ENCODE data around the gene ROBO1.
"Not testable (repeated sequence)": the region's sequence is repeated elsewhere in the genome, so short reads cannot be mapped to it uniquely, and the experiment has no call there.

ROBO1 gene

DNA sequence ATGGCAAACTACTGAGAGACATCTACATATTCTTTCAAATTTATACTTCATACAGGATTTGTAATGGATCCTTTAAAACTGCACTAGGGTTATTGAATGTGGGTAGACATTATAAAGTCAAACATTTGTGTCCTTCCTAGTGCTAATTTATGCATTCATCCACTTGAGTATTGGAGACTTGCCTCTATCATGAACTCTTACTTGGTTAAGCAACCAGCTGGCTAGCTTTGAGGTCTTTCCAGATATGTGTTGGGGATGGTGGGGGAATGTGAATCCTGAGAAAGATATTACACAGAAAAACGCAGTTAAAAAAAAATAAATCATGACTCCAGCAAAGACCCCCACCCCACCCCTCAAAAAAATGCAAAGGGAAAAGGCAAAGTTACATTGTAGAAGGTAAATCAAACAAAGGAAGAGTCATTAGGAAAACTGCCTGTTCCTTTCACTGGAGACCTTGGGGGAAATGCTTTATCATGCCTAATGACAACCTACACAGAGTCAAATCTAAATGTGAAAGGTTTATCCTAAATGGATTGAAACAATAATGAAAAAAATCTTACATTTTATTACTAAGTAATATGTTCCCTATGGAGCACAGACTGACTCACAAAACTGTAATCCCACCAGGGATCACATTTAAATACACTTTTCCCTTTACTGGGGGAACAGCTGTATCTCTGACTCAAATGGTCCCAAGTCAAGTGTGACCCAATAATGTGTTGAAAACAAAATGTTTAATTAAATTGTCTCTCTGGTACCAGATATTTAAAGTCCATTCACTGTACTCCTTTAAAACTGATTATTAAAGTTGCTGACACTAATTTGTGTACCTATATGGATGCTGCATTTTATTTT, 522.3 kb downstream of the ROBO1 start:
- DNase-seq (ENCODE audit: low spot score): no peak

- DNase-seq (ENCODE audit: low spot score): no peak
These were observed 531.3 kb downstream of the ROBO1 start for GRCh38 chr3:79236496-79236895.

- DNase-seq (ENCODE audit: low spot score): no peak
These were observed 534.3 kb downstream of the ROBO1 start for GRCh38 chr3:79233431-79234060.

- no peak for DNase-seq (ENCODE audit: low spot score)
These were observed 537.5 kb downstream of the ROBO1 start for GRCh38 chr3:79230266-79230665.

GRCh38 chr3:79217096-79217495, 550.7 kb downstream of the ROBO1 start:
- DNase-seq (ENCODE audit: low spot score): no peak

- DNase-seq (ENCODE audit: low spot score): no peak
These were observed 552.5 kb downstream of the ROBO1 start for GRCh38 chr3:79215286-79215685.

- no peak for DNase-seq (ENCODE audit: low spot score)
These were observed 556.0 kb downstream of the ROBO1 start for GRCh38 chr3:79211586-79212359.

GRCh38 chr3:79204351-79204750, 563.4 kb downstream of the ROBO1 start:
- no peak for DNase-seq (ENCODE audit: low spot score)

GRCh38 chr3:79203144-79203519, 564.7 kb downstream of the ROBO1 start:
- DNase-seq (ENCODE audit: low spot score): no peak

DNA sequence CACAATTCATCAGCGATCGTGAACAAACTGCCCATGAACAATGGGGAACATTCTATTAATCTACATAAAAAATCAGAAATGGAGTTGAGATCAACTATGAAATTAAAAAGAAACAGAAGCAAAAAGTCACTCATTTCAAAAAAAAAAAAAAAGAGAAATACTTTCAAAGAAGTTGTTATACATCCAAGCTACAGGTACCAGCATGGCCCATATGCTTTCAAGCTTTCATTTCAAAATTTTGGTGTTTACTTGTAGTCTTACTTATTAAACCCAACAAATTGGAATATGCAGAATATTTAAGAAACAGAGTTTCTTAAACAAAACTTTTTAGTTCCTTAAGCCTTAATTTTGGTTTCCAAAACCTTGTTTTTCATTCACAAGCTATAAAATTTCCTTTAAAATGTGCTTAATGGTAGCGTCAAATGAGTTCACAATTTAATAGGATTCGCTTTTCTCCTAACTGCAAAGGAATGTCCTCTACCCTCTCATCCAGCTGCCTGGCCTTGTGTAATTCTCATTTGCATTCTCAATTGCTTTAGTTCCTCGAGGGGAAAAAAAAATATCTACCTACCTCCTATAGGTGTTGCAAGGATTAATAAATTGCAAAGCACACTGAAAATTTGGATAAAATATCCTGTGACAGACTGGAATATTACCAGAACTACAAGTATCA, 565.2 kb downstream of the ROBO1 start:
- DNase-seq (ENCODE audit: low spot score): no peak

DNA sequence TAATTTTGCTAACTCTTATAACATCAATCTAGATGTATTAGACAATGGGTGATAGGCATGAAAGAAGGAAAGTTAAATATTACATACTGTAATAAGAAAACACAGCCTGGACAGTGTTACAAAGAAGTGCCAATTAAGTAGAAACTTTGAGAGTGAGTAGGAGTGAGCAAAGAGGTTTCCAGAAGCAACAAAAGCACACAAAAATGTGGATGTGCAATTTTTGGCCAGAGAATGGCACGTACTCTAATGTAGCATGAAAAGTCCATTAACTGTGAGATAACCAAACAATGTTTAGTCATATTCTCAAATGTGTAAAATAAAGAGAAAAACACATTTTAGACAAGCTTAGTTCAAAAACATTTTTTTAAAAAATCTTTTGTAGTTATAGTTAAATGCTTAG, 567.3 kb downstream of the ROBO1 start:
- no peak for DNase-seq (ENCODE audit: low spot score)

- DNase-seq (ENCODE audit: low spot score): no peak
These were observed 567.8 kb downstream of the ROBO1 start for GRCh38 chr3:79199966-79200365.

DNA sequence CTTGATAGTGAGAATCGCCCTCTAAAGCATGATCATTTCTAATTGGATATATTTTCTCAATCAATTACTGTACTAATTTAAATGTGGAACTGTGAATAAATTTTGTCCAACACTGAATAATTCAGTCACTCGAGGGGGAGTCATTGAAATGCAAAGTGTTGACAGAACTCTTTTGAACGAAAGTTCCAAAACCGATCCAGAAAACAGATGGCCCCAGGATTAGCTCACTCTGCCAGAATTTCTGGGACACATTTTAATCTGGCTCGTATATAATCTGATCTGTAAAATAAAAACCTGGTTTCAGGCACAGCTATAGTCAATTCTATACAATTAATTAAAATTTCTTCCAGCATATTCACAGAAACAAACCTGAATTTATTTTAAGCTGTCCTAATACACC, 580.4 kb downstream of the ROBO1 start:
- DNase-seq (ENCODE audit: low spot score): no peak

DNA sequence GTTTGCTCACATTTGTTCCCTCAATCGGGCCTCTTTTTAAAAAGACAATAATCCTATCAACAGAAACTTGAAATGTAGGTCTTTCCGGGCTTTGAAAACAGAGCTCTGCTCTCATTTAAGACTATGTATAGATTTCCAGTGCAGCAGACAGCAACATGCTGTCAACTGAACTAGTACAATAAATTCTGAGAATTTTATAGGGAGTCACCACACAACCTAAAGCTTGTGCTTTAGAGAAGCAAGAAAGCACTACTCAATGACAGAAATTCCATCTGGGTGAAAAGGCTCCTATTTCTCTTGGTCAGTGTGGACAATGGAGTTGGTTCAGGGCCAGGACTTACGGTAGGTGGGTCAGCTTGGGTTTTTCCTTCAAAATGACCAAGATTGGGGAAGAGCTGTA, 583.5 kb downstream of the ROBO1 start:
- DNase-seq (ENCODE audit: low spot score): no peak

DNA sequence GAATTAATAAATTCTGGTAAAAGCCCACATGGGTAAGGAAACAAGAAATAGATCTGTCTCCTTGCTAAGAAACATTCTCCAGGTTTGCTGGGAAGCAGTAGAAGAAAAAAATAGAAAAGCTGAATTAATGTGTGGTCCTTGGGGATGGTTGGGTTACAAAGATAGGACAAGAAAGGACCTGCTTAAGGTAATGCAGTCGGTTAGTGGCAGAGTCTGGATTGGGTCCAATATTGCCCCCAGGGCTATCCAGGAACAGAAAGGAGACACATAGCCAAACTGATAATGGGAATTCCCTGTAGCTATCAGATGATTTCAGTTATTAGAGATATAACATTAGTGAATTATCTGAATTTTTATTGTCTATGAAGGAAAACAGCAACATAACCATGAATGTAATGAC, 584.3 kb downstream of the ROBO1 start:
- DNase-seq (ENCODE audit: low spot score): no peak

DNA sequence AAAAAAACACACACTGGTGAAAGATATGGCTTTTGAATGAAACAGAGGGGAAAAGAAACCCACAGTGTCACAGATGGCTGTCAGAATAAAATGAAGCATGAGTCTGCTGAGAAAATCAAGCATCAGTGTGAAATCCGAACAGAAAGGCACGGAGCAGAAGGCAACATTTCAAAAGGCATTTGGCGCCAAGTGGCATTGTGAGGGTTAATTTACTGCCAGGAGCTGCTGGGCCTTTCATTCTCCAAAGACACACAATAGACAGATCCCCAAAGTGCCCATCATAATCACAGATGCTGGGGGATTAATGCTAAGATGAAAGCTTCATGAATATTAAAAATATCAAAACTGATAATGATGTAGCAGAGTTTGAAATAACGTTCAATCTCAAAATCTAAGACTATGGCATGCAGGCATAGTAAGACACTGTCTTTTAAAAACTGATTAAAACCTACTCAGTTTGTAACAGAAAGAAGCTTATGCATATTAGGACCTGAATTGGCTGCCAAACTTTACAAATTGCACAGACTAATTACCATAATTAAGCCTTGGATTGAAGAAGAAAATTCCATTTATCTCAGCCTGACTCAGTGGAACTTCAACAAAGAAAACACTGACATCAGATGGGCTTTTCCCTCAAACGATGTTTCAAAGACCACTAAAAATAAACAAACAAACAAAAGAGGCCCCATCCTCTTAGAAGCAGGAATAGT, 589.2 kb downstream of the ROBO1 start:
- no peak for DNase-seq (ENCODE audit: low spot score)

- no peak for DNase-seq (ENCODE audit: low spot score)
These were observed 591.9 kb downstream of the ROBO1 start for GRCh38 chr3:79175870-79176269.

- DNase-seq (ENCODE audit: low spot score): not testable (repeated sequence)
These were observed 594.5 kb downstream of the ROBO1 start for GRCh38 chr3:79173259-79173658.

GRCh38 chr3:79172241-79172640, 595.6 kb downstream of the ROBO1 start:
- no peak for DNase-seq (ENCODE audit: low spot score)

GRCh38 chr3:79170021-79170420, 597.8 kb downstream of the ROBO1 start:
- DNase-seq (ENCODE audit: low spot score): no peak

- DNase-seq (ENCODE audit: low spot score): no peak
These were observed 600.0 kb downstream of the ROBO1 start for GRCh38 chr3:79167651-79168416.

Measured in kidney capillary endothelial cell (primary cell).